H1 (cell line): Measurements from ENCODE around the gene DEAF1. TPM values are rescaled to one million over a fixed set of nuclear protein-coding genes. Genes with fewer than 3 reads are reported as not detected.

Experiments
- CTCF ChIA-PET: fragments of 300-600 bp; sonication (Branson Sonifier 250); formaldehyde crosslinking; loops from one replicate; lab custom pipeline; 2021; ENCODE audit not compliant: partially characterized antibody; lab: Charles Lee
- POLR2A ChIA-PET: fragments of 300-600 bp; sonication (Branson Sonifier 250); formaldehyde crosslinking; loops from one replicate; lab custom pipeline; 2021; ENCODE audit warnings: inconsistent platforms; ENCODE audit not compliant: partially characterized antibody; lab: Charles Lee
- DNase-seq, 2 experiments: peaks; one replicate each; pipeline versions ENCODE4 v3.0.0 to v3.0.0-alpha.2; 2010 to 2022; ENCODE audit warnings: low spot score in 2 of 2, low read depth in 1 of 2, mixed read lengths in 1 of 2
- FAIRE-seq: peaks from 2 replicates; lab custom pipeline; 2011; peaks lifted over from hg19 to GRCh38; lab: Jason Lieb, UNC
- H2AFZ ChIP-seq: 2 replicates; pipeline ENCODE4 v1.8.1; 2012; ENCODE audit warnings: low read length, inconsistent platforms
- H2AK5ac ChIP-seq: 2 replicates; pipeline ENCODE4 v1.6.1; 2013; ENCODE audit warnings: low read depth, low read length
- H2BK120ac ChIP-seq: replicated peaks from 2 replicates; pipeline ENCODE3; 2013; ENCODE audit warnings: low read depth, low read length, inconsistent platforms
- H2BK12ac ChIP-seq: 2 replicates; pipeline ENCODE4 v1.6.1; 2013; ENCODE audit warnings: low read depth, low read length
- H2BK15ac ChIP-seq: 2 replicates; pipeline ENCODE4 v1.6.1; 2013; ENCODE audit warnings: low read length
- H2BK20ac ChIP-seq: 2 replicates; pipeline ENCODE4 v1.6.1; 2013; ENCODE audit warnings: low read length
- H2BK5ac ChIP-seq: 2 replicates; pipeline ENCODE4 v1.6.1; 2013; ENCODE audit warnings: low read depth, low read length
- H3K14ac ChIP-seq: 2 replicates; pipeline ENCODE4 v1.6.1; 2013; ENCODE audit warnings: inconsistent platforms; ENCODE audit not compliant: insufficient read length
- H3K18ac ChIP-seq: 2 replicates; pipeline ENCODE4 v1.6.1; 2013; ENCODE audit warnings: low read length; ENCODE audit errors: extremely low read depth
- H3K23ac ChIP-seq: 2 replicates; pipeline ENCODE4 v1.6.1; 2013; ENCODE audit warnings: inconsistent platforms; ENCODE audit not compliant: insufficient read length
- H3K23me2 ChIP-seq: 2 replicates; pipeline ENCODE4 v1.6.1; 2013; ENCODE audit warnings: low read depth, low read length
- H3K27ac ChIP-seq: 2 replicates; pipeline ENCODE4 v1.6.1; 2011; ENCODE audit warnings: low read depth, low read length, inconsistent platforms
- H3K27me3 ChIP-seq, 4 experiments: replicated peaks in 1 of 4; 1 replicate in 1 of 4; 2 replicates in 3 of 4; pipeline versions ENCODE4 v1.6.1 to v1.8.1; 2011 to 2013; ENCODE audit warnings: low read length in 3 of 4, mild to moderate bottlenecking in 3 of 4, inconsistent platforms in 2 of 4, mixed read lengths in 2 of 4, moderate library complexity in 1 of 4; ENCODE audit not compliant: control insufficient read depth in 3 of 4, insufficient read depth in 3 of 4; ENCODE audit errors: extremely low read depth in 1 of 4
- H3K36me3 ChIP-seq, 4 experiments: 2 replicates each; pipeline versions ENCODE4 v1.6.1 to v1.8.1; 2011 to 2013; ENCODE audit warnings: mild to moderate bottlenecking in 4 of 4, low read length in 3 of 4, moderate library complexity in 2 of 4, control low read depth in 1 of 4, inconsistent platforms in 1 of 4; ENCODE audit not compliant: insufficient read depth in 4 of 4, control insufficient read depth in 2 of 4
- H3K4ac ChIP-seq: replicated peaks from 2 replicates; pipeline ENCODE3; 2013; ENCODE audit warnings: low read length, low read depth, mixed read lengths, inconsistent platforms; ENCODE audit not compliant: insufficient read length
- H3K4me1 ChIP-seq, 4 experiments: replicated peaks in 1 of 4; 1 replicate in 1 of 4; 2 replicates in 3 of 4; pipeline versions ENCODE4 v1.6.1 to v1.8.1; 2011 to 2013; ENCODE audit warnings: low read length in 3 of 4, inconsistent platforms in 2 of 4, mixed read lengths in 1 of 4; ENCODE audit not compliant: insufficient read depth in 4 of 4, control insufficient read depth in 3 of 4
- H3K4me2 ChIP-seq, 2 experiments: 2 replicates each; pipeline versions ENCODE4 v1.6.1 to v1.8.1; 2011 to 2013; ENCODE audit warnings: low read depth in 2 of 2, low read length in 2 of 2, control low read depth in 1 of 2, inconsistent platforms in 1 of 2, mild to moderate bottlenecking in 1 of 2; ENCODE audit not compliant: insufficient read depth in 1 of 2
- H3K4me3 ChIP-seq, 4 experiments: fragments of 200-600, 300-600 bp in 1 of 4; sonication (generic), shearing (Covaris generic), sonication (Bioruptor Twin) in 1 of 4; 2 replicates each; pipeline versions ENCODE4 v1.5.1 to v1.8.1; 2011 to 2016; ENCODE audit warnings: low read length in 4 of 4, low read depth in 3 of 4, control low read depth in 2 of 4, inconsistent platforms in 2 of 4, mild to moderate bottlenecking in 2 of 4, mixed read lengths in 1 of 4, moderate library complexity in 1 of 4; ENCODE audit not compliant: insufficient read depth in 2 of 4; ENCODE audit errors: extremely low read depth in 1 of 4
- H3K56ac ChIP-seq: replicated peaks from 2 replicates; pipeline ENCODE3; 2013; ENCODE audit warnings: low read depth, mild to moderate bottlenecking, mixed read lengths, low read length, inconsistent platforms; ENCODE audit not compliant: insufficient read length
- H3K79me1 ChIP-seq: 2 replicates; pipeline ENCODE4 v1.6.1; 2013; ENCODE audit warnings: low read depth, low read length, control low read depth
- H3K79me2 ChIP-seq, 2 experiments: 2 replicates each; pipeline versions ENCODE4 v1.6.1 to v1.8.1; 2012 to 2013; ENCODE audit warnings: low read length in 2 of 2, mild to moderate bottlenecking in 2 of 2, inconsistent platforms in 1 of 2; ENCODE audit not compliant: insufficient read depth in 2 of 2, control insufficient read depth in 1 of 2
- H3K9ac ChIP-seq, 4 experiments: replicated peaks in 1 of 4; 1 replicate in 1 of 4; 2 replicates in 3 of 4; pipeline versions ENCODE4 v1.6.1 to v1.8.1; 2011 to 2013; ENCODE audit warnings: low read depth in 3 of 4, low read length in 3 of 4, control low read depth in 2 of 4, mild to moderate bottlenecking in 2 of 4, moderate library complexity in 2 of 4, inconsistent platforms in 1 of 4; ENCODE audit errors: extremely low read depth in 1 of 4
- H3K9me3 ChIP-seq, 2 experiments: 2 replicates each; pipeline versions ENCODE4 v1.6.1 to v1.8.1; 2012 to 2013; ENCODE audit warnings: mild to moderate bottlenecking in 2 of 2, moderate library complexity in 2 of 2, control low read depth in 1 of 2, inconsistent platforms in 1 of 2, low read depth in 1 of 2, low read length in 1 of 2, mixed read lengths in 1 of 2; ENCODE audit not compliant: insufficient read depth in 2 of 2
- H4K20me1 ChIP-seq, 2 experiments: replicated peaks in 1 of 2; 2 replicates each; pipeline versions ENCODE3 to v1.8.1; 2011 to 2013; ENCODE audit warnings: inconsistent platforms in 2 of 2, low read length in 2 of 2, mild to moderate bottlenecking in 1 of 2; ENCODE audit not compliant: insufficient read depth in 2 of 2, control insufficient read depth in 1 of 2
- H4K5ac ChIP-seq: 2 replicates; pipeline ENCODE4 v1.6.1; 2013; ENCODE audit warnings: low read length, low read depth, mixed read lengths, inconsistent platforms; ENCODE audit not compliant: insufficient read length
- H4K8ac ChIP-seq: 2 replicates; pipeline ENCODE4 v1.8.0; 2013; ENCODE audit warnings: mild to moderate bottlenecking, moderate library complexity, low read length, inconsistent platforms; ENCODE audit not compliant: insufficient read depth; ENCODE audit errors: extremely low read depth
- H4K91ac ChIP-seq: replicated peaks from 2 replicates; pipeline ENCODE3; 2013; ENCODE audit warnings: low read length, mixed read lengths, inconsistent platforms; ENCODE audit not compliant: insufficient read length
- ASH2L ChIP-seq: fragments of 200-600, 300-600 bp; sonication (generic); IDR thresholded peaks from one replicate; pipeline ENCODE4 v1.7.1; 2017; ENCODE audit warnings: low read length
- BCL11A ChIP-seq, 2 experiments: IDR thresholded peaks; one replicate each; pipeline ENCODE4 v1.6.1; 2011; ENCODE audit warnings: low read depth in 2 of 2, low read length in 2 of 2, mild to moderate bottlenecking in 2 of 2
- EZH2 ChIP-seq: fragments of 200-600 bp; sonication (generic); IDR thresholded peaks from 2 replicates; pipeline ENCODE4 v1.7.1; 2012; ENCODE audit warnings: low read depth, mild to moderate bottlenecking, moderate library complexity, low read length, inconsistent platforms; ENCODE audit not compliant: severe bottlenecking
- FOSL1 ChIP-seq: IDR thresholded peaks from 2 replicates; pipeline ENCODE4 v1.6.1; 2011; ENCODE audit warnings: mild to moderate bottlenecking, low read depth, low read length, moderate library complexity; ENCODE audit not compliant: insufficient read depth
- JUN ChIP-seq: IDR thresholded peaks from 2 replicates; pipeline ENCODE4 v1.6.1; 2011; ENCODE audit warnings: low read depth, mild to moderate bottlenecking, improper control_type of control experiment, low read length
- KDM1A ChIP-seq: fragments of 200-600, 300-600 bp; sonication (generic); IDR thresholded peaks from 2 replicates; pipeline ENCODE4 v1.7.1; 2016; ENCODE audit warnings: mild to moderate bottlenecking, low read length, borderline replicate concordance
- KDM5A ChIP-seq: fragments of 200-600 bp; IDR thresholded peaks from 2 replicates; pipeline ENCODE4 v1.7.1; 2012; ENCODE audit warnings: mild to moderate bottlenecking, low read length, inconsistent platforms, mixed read lengths
- MAFK ChIP-seq: IDR thresholded peaks from 2 replicates; pipeline ENCODE4 v1.6.1; 2012; ENCODE audit warnings: low read depth, mild to moderate bottlenecking, improper control_type of control experiment, low read length
- RNF2 ChIP-seq: fragments of 200-900, 300-1000 bp; sonication (generic); IDR thresholded peaks from 2 replicates; pipeline ENCODE4 v1.7.1; 2016; ENCODE audit warnings: borderline replicate concordance, low read depth, mild to moderate bottlenecking, antibody characterized with exemption, low read length; ENCODE audit not compliant: poor library complexity, severe bottlenecking; ENCODE audit errors: missing control alignments
- TEAD4 ChIP-seq: IDR thresholded peaks from 2 replicates; pipeline ENCODE4 v1.6.1; 2012; ENCODE audit warnings: low read depth, low read length, inconsistent platforms, mixed read lengths
- WGBS, 2 experiments: shearing (Covaris generic) in 1 of 2; methylation state at CpG; one replicate each; pipeline versions ENCODE4 v1.1.6 to v1.1.7; 2013 to 2015; ENCODE audit warnings: low lambda C conversion rate in 2 of 2, mixed read lengths in 2 of 2, inconsistent platforms in 1 of 2, low coverage in 1 of 2, missing lambda C conversion rate in 1 of 2; ENCODE audit not compliant: insufficient replicate concordance in 2 of 2, insufficient coverage in 1 of 2, insufficient read length in 1 of 2; ENCODE audit errors: extremely low coverage in 1 of 2, missing lambda C conversion rate in 1 of 2; 5-methylcytosine and 5-hydroxymethylcytosine counted together
- polyA plus RNA-seq, 7 experiments: library from polyadenylated mRNA; depleted of rRNA in 3 of 7; stranded (reverse) in 5 of 7; unstranded in 2 of 7; fragments of >200 nt in 5 of 7; fragments of 200-250 nt in 2 of 7; gene quantifications; 1 replicate in 5 of 7; 2 replicates in 1 of 7; 4 replicates in 1 of 7; pipeline versions ENCODE4 v1.2.1 to v1.2.3, GENCODE V29; 2011 to 2013; ENCODE audit warnings: missing spikeins in 2 of 7, mixed read lengths in 2 of 7
- total RNA-seq: library from RNA; stranded (reverse); fragmentation: NEBNext Ultra II Directional; extraction: Animal tissue kit (Norgen Biotek cat#: 25700); gene quantifications from 2 replicates; pipeline ENCODE4 v1.2.1, GENCODE V29; 2021

The DEAF1 gene
- total and polyA plus RNA-seq, 2 of the 8 experiments (the other 6 are each of a cell fraction or from before 2014, with no cell fraction given) = 47.3 to 58.4 TPM

- peaks cover 0 to 11% of the 10 kb centered on the region in 2 experiments for H4K20me1 ChIP-seq
- FAIRE-seq (no peak), DNase-seq (no peak)
- peaks cover 3 to 14% (median 10%) of the 10 kb centered on the region in 4 experiments; a peak in 6 of 7 replicates for H3K27me3 ChIP-seq
- no peak overlapping the region for H3K56ac ChIP-seq
- no peaks in the 10 kb centered on the region for H3K9me3 ChIP-seq
- no peak overlapping the region for H2BK5ac ChIP-seq
- WGBS, 2 experiments = 96% methylated on average over 22 of the region's 25 CpGs; no CpG with 5 or more reads in 1 of the 2 experiments
- H3K79me2 ChIP-seq = no peaks in the 10 kb centered on the region
- no peaks in the 10 kb centered on the region; the same call in 1 of the 2 replicates for H3K23me2 ChIP-seq
- H2BK12ac ChIP-seq = no peak overlapping the region
- H4K8ac ChIP-seq = no peak overlapping the region
- H4K91ac ChIP-seq = no peak overlapping the region
- no peak overlapping the region for H3K4me3 ChIP-seq
- H3K18ac ChIP-seq = no peak overlapping the region
- no peak overlapping the region for H3K27ac ChIP-seq
- H2BK120ac ChIP-seq = no peak overlapping the region
- no peaks in the 10 kb centered on the region for H3K79me1 ChIP-seq
- CTCF ChIA-PET = no interaction called here
- H3K9ac ChIP-seq = no peak overlapping the region
- no peak overlapping the region for H4K5ac ChIP-seq
- H3K23ac ChIP-seq = no peak overlapping the region
- POLR2A ChIA-PET = interaction anchor here (0.6 to 2.8 kb wide), 6 partner anchors 15 to 185 kb away, joined by 3 to 10 read pairs (median 4); no protein-coding TSS in a partner anchor
- H3K14ac ChIP-seq = no peak overlapping the region
- no peak overlapping the region for H2BK15ac ChIP-seq
- H3K4me1 ChIP-seq = peaks cover 0 to 6% (median under 1%) of the 10 kb centered on the region in 4 experiments; a peak in 2 of 7 replicates
- no peak overlapping the region for H2AFZ ChIP-seq
- no peak overlapping the region for H3K4ac ChIP-seq
- no peak overlapping the region for H2BK20ac ChIP-seq
- no peaks in the 10 kb centered on the region for H3K36me3 ChIP-seq
- H3K4me2 ChIP-seq = no peak overlapping the region
- H2AK5ac ChIP-seq = no peak overlapping the region
- TF ChIP-seq FOSL1 = no peak
- no peak for TF ChIP-seq EZH2
- no peak for TF ChIP-seq RNF2
- TF ChIP-seq ASH2L = no peak
- TF ChIP-seq MAFK = no peak
- no peak for TF ChIP-seq TEAD4
- TF ChIP-seq BCL11A (IDR thresholded peaks at IDR 0.05; ENCODE audit: low read depth in 2 of 2, low read length in 2 of 2) = no peak
- TF ChIP-seq JUN = no peak
- TF ChIP-seq KDM5A = no peak
- no peak for TF ChIP-seq KDM1A
These were observed 70.9 kb downstream of the DEAF1 start for GRCh38 chr11:623999-624704.
